OCI-M2 (cell line): Measurements from ENCODE around the gene GPR21.

Experiments
- DNase-seq: peaks from one replicate; lab custom pipeline; 2025; ENCODE audit not compliant: unreplicated experiment; lab: John Stamatoyannopoulos, UW

The GPR21 gene

GRCh38 chr9:123033352-123033751 is at the start of gene GPR21:
Gene GPR21 (plus strand): TSS chr9:123033667. CDS start chr9:123034567, 900 bp downstream.
- no peak for DNase-seq

GRCh38 chr9:122986010-122986409 is 47.5 kb upstream of the GPR21 start:
- DNase-seq: no peak

- no peak for DNase-seq
Observed at GRCh38 chr9:122988141-122988540, 45.3 kb upstream of the GPR21 start.

- no peak for DNase-seq
Observed at GRCh38 chr9:122988920-122989621, 44.4 kb upstream of the GPR21 start.

- DNase-seq: no peak
Observed at GRCh38 chr9:122991370-122991830, 42.1 kb upstream of the GPR21 start.

GRCh38 chr9:122996586-122996985 is 36.9 kb upstream of the GPR21 start:
- no peak for DNase-seq

GRCh38 chr9:122998448-122998847 is 35.0 kb upstream of the GPR21 start:
- DNase-seq: no peak

- no peak for DNase-seq
Observed at GRCh38 chr9:123000371-123001068, 32.9 kb upstream of the GPR21 start.

- no peak for DNase-seq
Observed at GRCh38 chr9:123002754-123003153, 30.7 kb upstream of the GPR21 start.

GRCh38 chr9:123003466-123003865 is 30.0 kb upstream of the GPR21 start:
- DNase-seq: no peak

- DNase-seq: no peak
Observed at GRCh38 chr9:123005964-123006363, 27.5 kb upstream of the GPR21 start.

GRCh38 chr9:123007269-123007668 is 26.2 kb upstream of the GPR21 start:
- DNase-seq: no peak

GRCh38 chr9:123008909-123009308 is 24.6 kb upstream of the GPR21 start:
- no peak for DNase-seq

GRCh38 chr9:123011380-123011779 is 22.1 kb upstream of the GPR21 start:
- DNase-seq: no peak

- DNase-seq: no peak
Observed at GRCh38 chr9:123011878-123012528, 21.5 kb upstream of the GPR21 start.

GRCh38 chr9:123016631-123017030 is 16.8 kb upstream of the GPR21 start:
- no peak for DNase-seq

- DNase-seq: no peak
Observed at GRCh38 chr9:123020796-123021195, 12.7 kb upstream of the GPR21 start.

- DNase-seq: no peak
Observed at GRCh38 chr9:123026425-123026824, 7.0 kb upstream of the GPR21 start.

GRCh38 chr9:123027517-123027916 is 6.0 kb upstream of the GPR21 start:
- DNase-seq: no peak

- DNase-seq: no peak
Observed at GRCh38 chr9:123028136-123028535, 5.3 kb upstream of the GPR21 start.

GRCh38 chr9:123028973-123029372 is 4.5 kb upstream of the GPR21 start:
- no peak for DNase-seq

GRCh38 chr9:123031963-123032362 is 1.5 kb upstream of the GPR21 start:
- no peak for DNase-seq
